CD14-positive monocyte (primary cell): ENCODE measurements around the gene CDH2. TPM values are rescaled to one million over a fixed set of nuclear protein-coding genes. Genes with fewer than 3 reads are reported as not detected.

Source experiments
- DNase-seq, 3 donors: peaks; one replicate each; pipeline ENCODE4 v3.0.0-alpha.2; 2011 to 2022
- H2AFZ ChIP-seq: 2 replicates; pipeline ENCODE4 v1.6.0; 2012; ENCODE audit warnings: mild to moderate bottlenecking, low read depth, low read length, inconsistent platforms; ENCODE audit not compliant: insufficient read depth, poor library complexity, severe bottlenecking
- H3K27ac ChIP-seq, 2 donors: 1 replicate in 1 of 2; 2 replicates in 1 of 2; pipeline ENCODE4 v1.5.1; 2012 to 2013; ENCODE audit warnings: low read length in 2 of 2, control low read depth in 1 of 2, inconsistent platforms in 1 of 2, low read depth in 1 of 2, mild to moderate bottlenecking in 1 of 2
- H3K27me3 ChIP-seq, 2 donors: one replicate each; pipeline versions ENCODE4 v1.6.0 to v1.6.1; 2011 to 2013; ENCODE audit warnings: low read length in 2 of 2; ENCODE audit not compliant: control insufficient read depth in 2 of 2, insufficient read depth in 2 of 2
- H3K36me3 ChIP-seq, 2 donors: replicated peaks in 1 of 2; 1 replicate in 1 of 2; 2 replicates in 1 of 2; pipeline versions ENCODE4 v1.5.1 to v1.6.1; 2012 to 2013; ENCODE audit warnings: low read length in 2 of 2, control low read depth in 1 of 2, inconsistent platforms in 1 of 2, mild to moderate bottlenecking in 1 of 2; ENCODE audit not compliant: insufficient read depth in 2 of 2, control insufficient read depth in 1 of 2
- H3K4me1 ChIP-seq, 2 donors: 1 replicate in 1 of 2; 2 replicates in 1 of 2; pipeline versions ENCODE4 v1.5.1 to v1.6.1; 2012 to 2013; ENCODE audit warnings: low read length in 2 of 2, control low read depth in 1 of 2, inconsistent platforms in 1 of 2, mild to moderate bottlenecking in 1 of 2, moderate library complexity in 1 of 2; ENCODE audit not compliant: insufficient read depth in 2 of 2, control insufficient read depth in 1 of 2
- H3K4me2 ChIP-seq: replicated peaks from 2 replicates; pipeline ENCODE3; 2012; ENCODE audit warnings: low read length, moderate library complexity, mild to moderate bottlenecking; ENCODE audit not compliant: poor library complexity, severe bottlenecking; ENCODE audit errors: extremely low read depth
- H3K4me3 ChIP-seq, 3 experiments: fragments of 200-600 bp in 1 of 3; sonication (generic) in 1 of 3; replicated peaks in 1 of 3; 1 replicate in 2 of 3; 2 replicates in 1 of 3; pipeline ENCODE4 v1.5.1; 2011 to 2013; ENCODE audit warnings: low read length in 3 of 3, mild to moderate bottlenecking in 3 of 3, control low read depth in 2 of 3, low read depth in 2 of 3, inconsistent platforms in 1 of 3, moderate library complexity in 1 of 3
- H3K79me2 ChIP-seq: 2 replicates; pipeline ENCODE4 v1.6.0; 2012; ENCODE audit warnings: mild to moderate bottlenecking, control low read depth, inconsistent platforms, low read length, moderate library complexity; ENCODE audit not compliant: insufficient read depth
- H3K9ac ChIP-seq: 2 replicates; pipeline ENCODE4 v1.6.0; 2017; ENCODE audit warnings: low read length, mild to moderate bottlenecking; ENCODE audit not compliant: insufficient read depth, poor library complexity, severe bottlenecking
- H3K9me3 ChIP-seq, 2 donors: replicated peaks in 1 of 2; 1 replicate in 1 of 2; 2 replicates in 1 of 2; pipeline versions ENCODE4 v1.5.1 to v1.6.1; 2012 to 2013; ENCODE audit warnings: low read length in 2 of 2, control low read depth in 1 of 2; ENCODE audit not compliant: control insufficient read depth in 1 of 2, insufficient read depth in 1 of 2
- H4K20me1 ChIP-seq: 2 replicates; pipeline ENCODE4 v1.6.0; 2012; ENCODE audit warnings: mild to moderate bottlenecking, low read length, control low read depth, moderate library complexity; ENCODE audit not compliant: insufficient read depth
- H3K27ac Mint-ChIP-seq, 7 donors: one replicate each; pipeline ENCODE4 v1.8.0; 2020; ENCODE audit warnings: mild to moderate bottlenecking in 7 of 7, mixed read lengths in 7 of 7, moderate library complexity in 6 of 7, inconsistent platforms in 2 of 7
- H3K27me3 Mint-ChIP-seq, 3 donors: one replicate each; pipeline ENCODE4 v1.8.0; 2021 to 2022; ENCODE audit warnings: low read depth in 3 of 3, mild to moderate bottlenecking in 3 of 3, mixed read lengths in 3 of 3, moderate library complexity in 3 of 3, inconsistent platforms in 1 of 3
- H3K36me3 Mint-ChIP-seq, 2 donors: one replicate each; pipeline ENCODE4 v1.8.0; 2020; ENCODE audit warnings: mixed read lengths in 2 of 2, inconsistent platforms in 1 of 2, mild to moderate bottlenecking in 1 of 2
- H3K4me1 Mint-ChIP-seq: one replicate; pipeline ENCODE4 v1.8.0; 2020; ENCODE audit warnings: mild to moderate bottlenecking, mixed read lengths
- H3K4me3 Mint-ChIP-seq, 2 donors: one replicate each; pipeline ENCODE4 v1.8.0; 2020; ENCODE audit warnings: mild to moderate bottlenecking in 2 of 2, mixed read lengths in 2 of 2, moderate library complexity in 1 of 2
- H3K9me3 Mint-ChIP-seq, 7 donors: one replicate each; pipeline ENCODE4 v1.8.0; 2020 to 2022; ENCODE audit warnings: mixed read lengths in 7 of 7, mild to moderate bottlenecking in 6 of 7, moderate library complexity in 6 of 7, inconsistent platforms in 2 of 7
- CTCF ChIP-seq: fragments of 200-600 bp; IDR thresholded peaks from one replicate; pipeline ENCODE4 v1.8.0; 2022; ENCODE audit warnings: antibody characterized with exemption, mild to moderate bottlenecking
- WGBS: methylation state at CpG from one replicate; pipeline ENCODE4 v1.1.5; 2013; ENCODE audit warnings: missing lambda C conversion rate; ENCODE audit not compliant: insufficient coverage; 5-methylcytosine and 5-hydroxymethylcytosine counted together
- intact Hi-C, 2 donors: fragments of 100-400 bp; cut with micrococcal nuclease; formaldehyde crosslinking; loops; one replicate each; pipeline versions ENCODE4 v1.15.0 to v1.15.1; 2023
- polyA plus RNA-seq, 3 donors: library from polyadenylated mRNA; depleted of rRNA in 1 of 3; unstranded in 2 of 3; stranded (reverse) in 1 of 3; fragments of 300-500 nt in 2 of 3; fragments of >200 nt in 1 of 3; fragmentation: Illumina TruSeq in 2 of 3; gene quantifications; 1 replicate in 2 of 3; 2 replicates in 1 of 3; pipeline ENCODE4 v1.2.3, GENCODE V29; 2012 to 2021

CDH2 gene
- polyA plus RNA-seq, 3 donors = 0.03 to 0.32 (median 0.08) TPM

GRCh38 chr18:28147674-28148171 lies 29.2 kb downstream of the CDH2 start:
- no peak overlapping the region for H3K9ac ChIP-seq
- H2AFZ ChIP-seq = no peak overlapping the region
- H3K4me3 ChIP-seq = no peak overlapping the region
- 0% methylated on average over 2 of the region's 5 CpGs for WGBS
- intact Hi-C loops = no loop called here
- no peaks in the 10 kb centered on the region for H3K9me3 Mint-ChIP-seq
- no peak overlapping the region for H3K27ac Mint-ChIP-seq
- H3K4me1 Mint-ChIP-seq = peaks cover 8% of the 10 kb centered on the region
- H3K4me2 ChIP-seq = no peak overlapping the region
- H3K36me3 ChIP-seq = no peaks in the 10 kb centered on the region
- H4K20me1 ChIP-seq = no peaks in the 10 kb centered on the region
- H3K4me1 ChIP-seq = peaks cover 0 to 6% of the 10 kb centered on the region in 2 donors
- H3K79me2 ChIP-seq = no peaks in the 10 kb centered on the region
- no peaks in the 10 kb centered on the region for H3K9me3 ChIP-seq
- H3K27ac ChIP-seq = no peak overlapping the region
- no peaks in the 10 kb centered on the region for H3K36me3 Mint-ChIP-seq
- H3K27me3 Mint-ChIP-seq = no peaks in the 10 kb centered on the region
- DNase-seq = no peak
- H3K4me3 Mint-ChIP-seq = no peak overlapping the region
- TF ChIP-seq CTCF = no peak
- no peaks in the 10 kb centered on the region for H3K27me3 ChIP-seq

GRCh38 chr18:28143725-28144124 lies 33.2 kb downstream of the CDH2 start:
- Histone ChIP-seq H3K36me3 (no peaks in the 10 kb centered on the region), H3K4me3 (no peak overlapping the region), H3K4me2 (no peak overlapping the region), H3K27me3 (no peaks in the 10 kb centered on the region), H3K9ac (no peak overlapping the region), H3K79me2 (no peaks in the 10 kb centered on the region), H4K20me1 (no peaks in the 10 kb centered on the region), H2AFZ (no peak overlapping the region), H3K4me1 (peaks cover 0 to 6% of the 10 kb centered on the region in 2 donors), H3K9me3 (no peaks in the 10 kb centered on the region), H3K27ac (no peak overlapping the region)
- Mint-ChIP-seq H3K36me3 (no peaks in the 10 kb centered on the region), H3K4me3 (no peak overlapping the region), H3K27ac (no peak overlapping the region), H3K4me1 (peaks cover 8% of the 10 kb centered on the region), H3K9me3 (no peaks in the 10 kb centered on the region), H3K27me3 (no peaks in the 10 kb centered on the region)
- no peak for TF ChIP-seq CTCF
- intact Hi-C loops = no loop called here
- DNase-seq = no peak
- WGBS = no CpG with 5 or more reads among the region's 2 CpGs
